Measurements from ENCODE around the gene AUP1.
"Not testable (repeated sequence)": the region's sequence is repeated elsewhere in the genome, so short reads cannot be mapped to it uniquely, and the experiment has no call there.

The AUP1 gene

DNA sequence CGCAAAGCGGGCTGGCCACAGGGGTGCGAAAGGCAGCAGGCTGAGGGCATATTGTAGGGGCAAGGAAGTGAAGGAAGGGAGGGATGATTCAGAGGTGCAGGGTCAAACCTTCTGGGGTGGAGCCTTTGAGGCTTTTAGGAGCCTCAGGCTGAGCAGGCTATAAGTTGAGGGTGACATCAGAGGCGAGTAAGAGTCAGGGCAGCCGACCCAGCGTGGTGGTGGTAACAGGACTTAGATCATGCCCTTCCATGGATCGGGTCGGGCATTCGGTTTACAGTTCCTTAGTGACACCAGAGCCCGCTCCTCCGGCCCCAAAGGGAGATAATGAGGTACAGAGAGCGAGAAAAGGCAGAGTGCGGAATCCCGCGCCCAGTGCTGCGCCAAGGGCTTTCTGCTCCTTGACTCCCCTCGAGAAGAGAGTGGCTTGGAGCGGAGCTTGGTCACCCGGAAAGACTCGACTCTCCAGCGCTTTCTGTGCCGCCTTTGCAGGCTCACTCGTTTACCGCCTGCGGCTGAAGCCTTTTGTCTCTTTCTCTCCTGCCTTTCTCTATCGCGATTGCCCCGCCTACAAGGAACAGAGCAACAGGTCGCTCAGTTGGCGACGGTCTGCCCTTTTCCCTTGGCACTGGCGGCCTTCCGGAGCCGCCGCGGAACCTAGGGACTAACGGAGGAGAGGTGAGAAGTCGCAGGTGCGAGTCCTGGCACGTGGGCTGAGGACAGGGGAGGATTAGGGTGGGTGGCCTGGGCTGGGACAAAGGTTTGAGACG, 30.8 kb downstream of the AUP1 start:
- DNase-seq (ENCODE audit: low read depth): no peak

DNA sequence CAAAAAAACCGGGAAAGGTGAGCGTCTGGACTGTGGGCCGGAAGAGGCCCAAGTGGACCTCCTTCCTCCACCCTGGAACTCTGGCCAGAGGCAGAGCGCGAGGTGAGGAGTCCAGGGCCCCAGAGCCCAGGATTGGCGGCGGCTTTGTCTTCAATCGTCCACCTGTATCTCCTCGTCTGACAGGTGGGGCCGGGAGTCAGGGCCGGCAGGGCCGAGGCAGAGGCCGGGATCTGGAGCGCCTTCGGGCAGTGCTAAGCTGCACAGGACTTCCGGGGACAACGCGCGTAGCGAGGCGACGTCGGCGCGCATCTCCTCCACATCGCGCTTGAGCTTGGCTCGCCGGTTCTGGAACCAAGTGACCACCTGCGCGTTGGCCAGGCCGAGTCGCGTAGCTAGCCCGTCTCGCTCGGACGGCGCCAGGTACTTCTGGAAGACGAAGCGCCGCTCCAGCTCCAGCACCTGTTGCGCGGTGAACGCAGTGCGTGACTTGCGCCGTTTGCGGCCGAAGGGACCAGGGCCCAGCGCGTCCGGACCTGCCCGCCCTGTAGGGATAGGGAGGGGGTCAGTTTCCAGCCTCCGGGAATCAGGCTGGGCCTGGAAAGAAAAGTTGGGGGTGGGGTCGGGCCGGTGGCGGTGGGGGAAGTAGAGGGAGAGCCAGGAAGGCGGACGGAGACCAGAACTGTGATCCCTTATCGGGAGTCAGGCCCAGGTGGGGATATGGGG, 31.6 kb downstream of the AUP1 start:
- no peak for DNase-seq (ENCODE audit: low read depth)

DNA sequence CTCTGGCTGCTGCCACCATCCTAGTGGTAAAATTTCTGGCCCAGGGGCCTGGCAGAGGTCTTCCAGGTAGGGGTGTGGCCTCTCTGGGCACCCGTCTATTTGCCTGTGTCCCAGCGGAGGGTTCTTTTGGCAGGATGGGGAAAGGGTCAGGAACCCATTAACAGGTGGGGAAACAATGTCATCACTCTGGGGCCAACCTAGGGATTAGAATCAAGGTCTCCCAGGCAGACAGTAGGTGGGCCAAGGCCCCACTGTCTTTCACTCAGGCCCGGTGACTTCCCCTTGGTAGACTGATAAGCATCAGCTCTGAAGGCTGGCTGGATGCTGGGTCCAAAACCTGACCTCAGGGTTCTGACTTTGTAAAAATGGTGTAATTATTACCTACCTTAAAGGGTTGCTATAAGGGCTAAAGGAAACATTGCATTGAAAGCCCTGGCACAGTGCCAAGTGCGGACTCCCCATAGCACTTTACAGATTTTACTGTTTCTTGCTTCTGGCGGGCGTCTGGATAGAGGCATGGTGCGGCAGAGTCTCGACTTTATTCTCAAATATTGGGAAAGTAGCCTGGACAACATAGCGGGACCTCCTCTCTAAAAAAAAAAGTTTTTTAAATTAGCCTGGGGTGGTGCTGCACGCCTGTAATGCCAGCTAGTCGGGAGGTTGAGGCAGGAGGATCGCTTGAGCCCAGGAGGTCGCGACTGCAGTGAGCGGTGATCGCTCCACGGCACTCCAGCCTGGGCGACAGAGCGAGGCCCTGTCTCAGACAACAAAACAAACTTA, 32.3 kb downstream of the AUP1 start:
- DNase-seq (ENCODE audit: low read depth): no peak

DNA sequence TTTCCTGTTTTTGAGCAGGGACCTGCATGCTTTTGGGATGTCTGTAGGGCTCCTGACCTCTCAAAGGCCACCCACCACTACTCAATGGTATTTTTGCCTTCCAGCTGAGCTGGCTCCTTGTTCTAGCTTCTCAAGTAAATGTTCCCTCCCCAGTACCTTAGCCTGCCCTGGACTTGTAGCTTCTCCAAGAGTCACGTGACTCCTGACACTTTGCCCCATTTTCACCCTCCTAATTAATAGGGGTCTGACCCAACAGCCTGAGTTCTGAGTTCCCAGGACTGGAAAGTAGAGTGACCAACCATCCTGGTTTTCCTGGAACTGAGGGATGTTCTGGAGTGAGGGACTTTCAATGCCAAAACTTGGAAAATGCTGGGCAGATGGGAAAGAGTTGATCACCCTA, 34.1 kb downstream of the AUP1 start:
- DNase-seq (ENCODE audit: low read depth): no peak

DNA sequence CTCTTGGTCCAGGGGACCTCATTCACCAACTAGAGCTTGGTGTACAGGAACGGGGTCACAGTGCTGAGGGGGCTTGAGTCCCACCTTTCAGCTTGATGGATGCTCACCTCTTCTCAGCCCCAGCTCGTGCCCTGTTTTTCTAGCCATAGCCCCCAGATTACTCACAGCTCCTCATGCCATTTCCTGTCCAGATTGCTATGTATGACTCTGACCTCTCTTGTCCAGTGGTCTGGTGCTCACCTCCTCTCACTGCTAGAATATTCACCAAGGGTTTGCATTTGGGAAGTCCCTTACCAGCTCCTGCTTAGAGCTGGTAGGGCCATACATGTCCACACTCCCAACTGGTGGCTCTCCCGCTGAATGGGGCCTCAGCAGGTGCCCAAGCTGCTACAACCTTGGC, 36.0 kb downstream of the AUP1 start:
- DNase-seq (ENCODE audit: low read depth): no peak

DNA sequence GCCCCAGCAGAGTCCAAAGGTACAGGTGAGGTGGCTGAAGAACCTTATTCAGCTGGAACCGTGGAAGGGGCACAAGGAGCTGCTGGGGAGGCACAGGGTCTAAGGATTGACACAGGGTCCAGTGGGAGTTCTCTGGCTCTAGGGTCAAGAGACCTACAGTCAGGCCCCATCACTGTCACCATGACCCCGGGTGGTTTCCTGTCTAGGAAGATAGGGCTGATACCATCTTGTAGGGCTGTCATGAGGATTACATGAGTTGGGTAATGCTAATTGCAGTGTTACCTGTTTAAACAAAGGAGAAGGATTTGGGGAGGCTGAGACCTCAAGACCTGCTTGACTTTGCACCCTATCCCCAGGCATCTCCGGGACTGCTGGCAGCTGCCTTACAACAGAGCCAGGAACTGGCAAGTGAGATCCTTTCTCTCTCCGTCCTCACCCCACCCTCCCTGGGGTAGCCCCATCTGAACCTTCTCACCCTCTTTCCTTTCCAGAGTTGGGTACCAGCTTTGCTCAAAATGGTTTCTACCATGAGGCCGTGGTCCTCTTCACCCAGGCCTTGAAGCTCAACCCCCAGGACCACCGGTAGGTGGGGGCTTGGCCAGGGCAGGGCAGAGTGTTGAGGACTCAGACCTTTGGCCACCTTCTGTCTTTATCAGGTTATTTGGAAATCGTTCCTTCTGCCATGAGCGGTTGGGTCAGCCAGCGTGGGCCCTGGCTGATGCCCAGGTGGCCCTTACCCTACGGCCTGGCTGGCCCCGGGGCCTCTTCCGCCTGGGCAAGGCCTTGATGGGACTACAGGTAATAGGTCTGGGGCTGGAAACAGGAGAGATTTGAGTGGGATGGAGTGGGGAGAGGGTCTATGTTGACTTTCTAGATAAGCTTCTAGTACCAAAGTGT, 37.6 kb downstream of the AUP1 start:
- DNase-seq (ENCODE audit: low read depth): no peak

DNA sequence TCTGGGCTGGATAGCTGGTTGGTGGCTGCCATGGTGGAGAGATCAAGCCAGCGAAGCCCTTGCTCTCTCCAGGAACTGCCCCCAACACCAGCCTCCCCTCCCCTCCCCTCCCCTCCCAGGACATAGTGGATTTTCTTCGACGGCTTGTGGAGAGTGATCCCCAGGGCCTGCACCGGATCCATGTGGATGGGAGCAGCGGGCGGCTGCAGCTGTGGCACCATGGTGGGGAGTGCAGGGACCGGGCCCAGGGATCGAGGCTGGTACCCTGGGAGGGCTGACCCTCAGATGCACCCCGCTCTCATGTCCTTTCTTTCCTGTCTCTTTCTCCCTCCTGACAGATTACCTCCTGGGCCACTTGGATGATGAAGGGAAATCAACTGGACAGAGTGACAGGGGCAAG, 39.6 kb downstream of the AUP1 start:
- no peak for DNase-seq (ENCODE audit: low read depth)

DNA sequence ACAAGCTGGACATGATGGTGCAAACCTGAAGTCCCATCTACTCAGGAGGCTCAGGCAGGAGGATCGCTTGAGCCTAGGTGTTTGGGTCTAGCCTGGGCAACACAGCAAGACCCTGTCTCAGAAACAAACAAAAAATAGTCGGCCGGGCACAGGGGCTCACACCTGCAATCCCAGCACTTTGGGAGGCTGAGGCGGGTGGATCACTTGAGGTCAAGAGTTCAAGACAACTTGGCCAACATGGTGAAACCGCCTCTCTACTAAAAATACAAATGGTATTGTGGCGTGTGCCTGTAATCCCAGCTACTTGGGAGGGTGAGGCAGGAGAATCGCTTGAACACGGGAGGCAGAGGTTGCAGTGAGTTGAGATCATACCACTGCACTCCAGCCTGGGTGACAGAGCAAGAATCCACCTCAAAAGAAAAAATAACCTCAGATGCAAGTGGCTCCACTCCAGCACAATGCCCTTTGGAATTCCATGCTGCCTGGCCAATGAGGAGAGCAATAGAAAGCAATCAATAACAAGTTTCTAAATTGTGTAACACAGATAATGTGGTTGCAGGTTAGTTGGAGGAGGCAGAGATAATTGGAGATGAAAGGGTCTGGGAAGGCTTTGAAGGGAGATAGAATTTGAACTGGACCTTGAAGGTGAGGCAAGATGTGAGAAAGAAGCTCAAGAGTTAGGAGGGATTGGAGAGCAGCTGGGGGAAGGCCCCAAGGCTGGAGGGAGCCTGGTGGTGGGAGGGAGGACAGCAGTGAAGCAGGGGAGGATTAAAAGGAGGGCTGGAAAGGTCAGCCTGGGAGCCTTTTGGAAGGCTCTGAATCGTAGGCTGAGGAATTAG, 40.6 kb downstream of the AUP1 start:
- no peak for DNase-seq (ENCODE audit: low read depth)

DNA sequence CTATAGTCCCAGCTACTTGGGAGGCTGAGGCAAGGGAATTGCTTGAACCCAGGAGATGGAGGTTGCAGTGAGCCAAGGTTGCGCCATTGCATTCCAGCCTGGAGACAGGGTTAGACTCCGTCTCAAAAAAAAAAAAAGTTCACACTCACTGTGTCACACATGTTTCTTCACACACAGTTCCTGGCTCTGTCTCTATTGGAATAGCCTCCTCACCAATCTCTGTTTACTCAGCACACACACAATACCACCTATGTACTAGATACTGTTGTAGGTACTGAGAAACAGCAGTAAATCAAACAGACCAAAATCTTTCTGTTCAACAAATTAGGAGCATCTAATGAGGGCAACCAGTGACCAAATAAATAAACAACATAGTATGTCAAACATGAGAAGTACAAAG, 43.4 kb downstream of the AUP1 start:
- no peak for DNase-seq (ENCODE audit: low read depth)

DNA sequence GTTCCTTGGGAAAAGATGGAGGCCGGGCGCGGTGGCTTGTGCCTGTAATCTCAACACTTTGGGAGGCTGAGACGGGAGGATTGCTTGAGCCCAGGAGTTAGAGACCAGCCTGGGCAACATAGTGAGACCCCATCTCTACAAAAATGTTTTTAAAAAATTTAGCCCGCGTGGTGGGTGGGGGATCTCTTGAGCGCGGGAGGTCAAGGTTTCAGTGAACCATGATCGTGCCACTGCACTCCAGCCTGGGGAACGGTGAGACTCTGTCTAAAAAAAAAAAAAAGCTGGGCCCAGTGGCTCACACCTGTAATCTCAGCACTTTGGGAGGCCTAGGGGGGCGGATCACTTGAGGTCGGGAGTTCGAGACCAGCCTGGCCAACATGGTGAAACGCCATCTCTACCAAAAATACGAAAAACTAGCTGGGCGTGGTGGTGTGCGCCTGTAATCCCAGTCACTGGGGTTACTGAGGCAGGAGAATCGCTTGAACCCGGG, 45.8 kb downstream of the AUP1 start:
- DNase-seq (ENCODE audit: low read depth): not testable (repeated sequence)

DNA sequence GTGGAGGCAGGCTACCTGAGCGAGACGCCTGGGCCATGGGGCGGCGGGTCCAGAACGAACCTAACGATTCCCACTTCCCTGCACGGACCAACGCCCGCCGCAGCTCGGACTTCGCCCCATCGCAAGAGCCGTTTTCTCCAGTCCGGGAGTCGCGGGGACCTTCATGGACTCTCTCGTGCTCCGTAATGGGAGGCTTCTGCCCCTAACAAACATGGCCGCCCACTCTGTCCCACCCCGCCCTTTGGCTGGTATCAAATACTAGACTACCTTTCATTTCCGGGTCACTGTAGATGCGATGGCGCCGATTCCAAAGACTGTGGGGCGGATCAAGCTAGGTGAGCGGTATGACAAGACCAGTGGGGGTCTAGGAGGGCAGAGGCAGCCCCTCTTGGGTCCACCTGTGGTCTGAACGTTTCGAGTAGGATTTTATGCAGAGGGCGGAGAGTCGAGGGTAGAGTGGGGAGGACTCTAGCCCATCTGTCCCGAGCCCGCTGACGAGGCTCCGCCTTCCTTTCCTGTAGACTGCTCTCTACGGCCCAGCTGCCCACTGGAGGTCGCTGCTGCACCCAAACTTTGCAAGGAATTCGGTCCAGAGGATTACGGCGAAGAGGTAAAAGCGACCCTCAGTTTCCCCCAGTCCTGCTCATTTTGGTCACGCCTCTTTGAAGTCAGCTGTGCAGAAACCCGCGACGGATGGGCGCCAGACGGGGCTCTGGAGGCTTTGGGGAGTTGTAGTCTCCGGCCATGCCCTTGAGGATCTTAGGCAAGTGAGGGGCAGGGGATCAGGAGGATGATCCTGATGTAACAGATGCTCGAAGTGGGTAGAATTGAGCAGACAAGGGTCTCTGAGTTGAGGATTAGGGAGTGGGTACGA, 46.5 kb downstream of the AUP1 start, which contains the start of the genes CCDC142 and TTC31:
Gene CCDC142 (minus strand): TSS at position 198 of the 874 bp plus-strand sequence. CDS start 161 bp downstream, at position 37.
Gene TTC31 (plus strand): TSS at position 281 of the 874 bp plus-strand sequence. CDS start 15 bp downstream, at position 296.
- peak; percentile 86 for DNase-seq (ENCODE audit: low read depth)

DNA sequence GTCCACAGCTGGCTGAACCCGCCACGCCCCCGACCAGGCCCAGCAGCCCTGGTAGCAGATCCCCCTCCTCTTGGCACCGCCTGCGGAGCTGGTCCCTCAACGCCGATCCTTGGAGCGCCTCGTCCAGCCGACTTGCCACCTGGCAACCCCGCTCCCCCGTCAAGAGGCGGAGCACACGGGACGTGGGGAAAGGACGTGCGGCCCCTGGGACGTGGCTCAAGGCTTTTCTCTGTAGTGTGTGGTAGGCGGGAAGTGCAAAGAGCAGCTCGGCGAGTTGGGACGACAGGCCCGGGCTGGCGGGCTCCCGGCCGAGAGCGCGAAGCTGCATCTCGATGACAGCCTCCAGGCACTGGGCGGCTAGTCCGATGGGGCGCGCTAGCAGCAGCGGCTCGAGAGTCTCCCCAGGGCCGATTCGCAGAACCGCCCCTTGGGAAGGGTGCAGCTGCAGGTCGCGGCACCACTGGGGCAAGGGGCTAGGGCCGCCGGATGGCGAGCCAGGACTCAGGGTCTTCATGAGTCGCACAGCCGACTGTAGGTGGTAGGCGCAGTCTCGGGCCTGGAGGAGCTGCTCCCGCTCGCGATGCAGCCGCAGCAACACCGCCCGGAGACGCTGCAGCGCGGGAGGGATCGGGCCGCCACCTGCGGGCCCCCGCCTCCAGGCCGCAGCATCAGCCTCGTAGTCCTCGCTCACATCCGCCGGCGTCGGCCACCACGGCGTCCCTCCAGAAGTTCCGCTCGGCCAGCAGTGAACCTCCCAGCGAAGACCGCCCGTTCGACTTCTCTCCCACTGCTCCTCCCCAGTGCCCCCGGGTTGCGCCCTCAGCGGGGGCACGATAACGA, 47.3 kb downstream of the AUP1 start:
- peak; percentile 44 for DNase-seq (ENCODE audit: low read depth)

DNA sequence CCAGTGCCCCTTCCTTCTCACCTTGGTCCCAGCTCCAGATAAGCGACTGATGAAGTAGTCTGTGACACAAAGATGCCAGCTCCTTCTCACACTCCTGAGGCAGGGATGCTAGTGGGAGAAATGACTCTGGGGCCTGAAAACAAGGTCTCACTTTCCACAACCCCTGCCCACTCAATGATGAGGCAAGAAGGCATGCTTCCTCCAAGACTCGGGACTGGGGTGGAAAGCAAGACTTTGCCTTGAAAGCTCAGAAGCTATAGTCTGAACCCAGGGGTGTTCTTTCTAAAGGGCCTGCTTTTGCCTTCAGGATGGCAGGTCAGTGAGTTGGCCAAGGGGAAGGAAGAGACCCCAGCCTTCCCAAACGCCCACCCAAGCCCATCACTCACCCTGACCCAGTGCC, 48.1 kb downstream of the AUP1 start:
- no peak for DNase-seq (ENCODE audit: low read depth)
